Lower leg skin (tissue), 4 donors: ENCODE measurements around the gene PPFIA4. TPM values are rescaled to one million over a fixed set of nuclear protein-coding genes. Genes with fewer than 3 reads are reported as not detected.
A peak's percentile ranks its signal among the peaks of the same experiment; 100 is the strongest.

ENCODE experiments used
- DNase-seq, 2 donors: peaks; one replicate each; pipeline ENCODE4 v3.0.0-alpha.2; 2019; ENCODE audit warnings: low spot score in 2 of 2
- H3K4me3 ChIP-seq: fragments of 200-600 bp; sonication (generic); 2 replicates; pipeline ENCODE4 v1.5.1; 2017; ENCODE audit warnings: mild to moderate bottlenecking, low read depth; ENCODE audit not compliant: poor library complexity, severe bottlenecking
- POLR2A ChIP-seq, 2 donors: fragments of 450-650 bp; IDR thresholded peaks; one replicate each; pipeline ENCODE4 v1.6.1; 2016 to 2017; ENCODE audit warnings: antibody characterized with exemption in 2 of 2, mild to moderate bottlenecking in 1 of 2, moderate library complexity in 1 of 2
- WGBS, 2 donors: methylation state at CpG; one replicate each; pipeline ENCODE4 v1.1.5; 2018; 5-methylcytosine and 5-hydroxymethylcytosine counted together
- intact Hi-C: fragments of 100-400 bp; cut with DNase I; formaldehyde crosslinking; loops from one replicate; pipeline ENCODE4 v1.15.0; 2023; ENCODE audit warnings: low total_unique reads
- total RNA-seq, 4 donors: library from RNA; depleted of rRNA; stranded (reverse); fragments of >200 nt; gene quantifications; one replicate each; pipeline ENCODE4 v1.1.0, GENCODE V29; 2016
- TF ChIP-seq, protein P1 (sequence below), 3 donors: fragments of 450-650 bp; IDR thresholded peaks; one replicate each; pipeline ENCODE4 v1.5.1; 2016; ENCODE audit warnings: antibody characterized with exemption in 3 of 3, mild to moderate bottlenecking in 3 of 3, moderate library complexity in 2 of 3

PPFIA4 gene
- total RNA-seq, 4 donors from 2014 or later: 1.7 to 4.0 (median 2.8) TPM

DNA sequence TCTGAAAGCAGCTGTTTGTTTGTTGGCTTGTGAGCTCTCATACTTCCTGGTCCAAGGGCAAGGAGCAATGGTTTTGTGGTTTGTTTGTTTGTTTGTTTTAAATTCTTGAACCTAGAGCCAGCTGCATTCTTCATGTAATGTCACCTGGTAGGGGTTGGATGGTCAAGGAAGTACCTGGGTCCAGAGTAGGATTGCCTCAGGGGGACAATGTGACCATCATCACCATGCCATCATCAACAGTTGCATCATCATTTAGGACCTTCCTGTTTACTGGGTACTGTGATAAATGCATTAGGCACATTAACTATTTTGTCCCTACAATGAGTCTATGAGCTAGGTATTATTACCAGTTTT lies 74.2 kb downstream of the PPFIA4 start:
- DNase-seq: no peak
- intact Hi-C loops: no loop called here
- no peak overlapping the region for H3K4me3 ChIP-seq
- TF ChIP-seq, protein P1, sequence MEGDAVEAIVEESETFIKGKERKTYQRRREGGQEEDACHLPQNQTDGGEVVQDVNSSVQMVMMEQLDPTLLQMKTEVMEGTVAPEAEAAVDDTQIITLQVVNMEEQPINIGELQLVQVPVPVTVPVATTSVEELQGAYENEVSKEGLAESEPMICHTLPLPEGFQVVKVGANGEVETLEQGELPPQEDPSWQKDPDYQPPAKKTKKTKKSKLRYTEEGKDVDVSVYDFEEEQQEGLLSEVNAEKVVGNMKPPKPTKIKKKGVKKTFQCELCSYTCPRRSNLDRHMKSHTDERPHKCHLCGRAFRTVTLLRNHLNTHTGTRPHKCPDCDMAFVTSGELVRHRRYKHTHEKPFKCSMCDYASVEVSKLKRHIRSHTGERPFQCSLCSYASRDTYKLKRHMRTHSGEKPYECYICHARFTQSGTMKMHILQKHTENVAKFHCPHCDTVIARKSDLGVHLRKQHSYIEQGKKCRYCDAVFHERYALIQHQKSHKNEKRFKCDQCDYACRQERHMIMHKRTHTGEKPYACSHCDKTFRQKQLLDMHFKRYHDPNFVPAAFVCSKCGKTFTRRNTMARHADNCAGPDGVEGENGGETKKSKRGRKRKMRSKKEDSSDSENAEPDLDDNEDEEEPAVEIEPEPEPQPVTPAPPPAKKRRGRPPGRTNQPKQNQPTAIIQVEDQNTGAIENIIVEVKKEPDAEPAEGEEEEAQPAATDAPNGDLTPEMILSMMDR (IDR thresholded peaks at IDR 0.05): no peak
- TF ChIP-seq POLR2A (IDR thresholded peaks at IDR 0.05): no peak

DNA sequence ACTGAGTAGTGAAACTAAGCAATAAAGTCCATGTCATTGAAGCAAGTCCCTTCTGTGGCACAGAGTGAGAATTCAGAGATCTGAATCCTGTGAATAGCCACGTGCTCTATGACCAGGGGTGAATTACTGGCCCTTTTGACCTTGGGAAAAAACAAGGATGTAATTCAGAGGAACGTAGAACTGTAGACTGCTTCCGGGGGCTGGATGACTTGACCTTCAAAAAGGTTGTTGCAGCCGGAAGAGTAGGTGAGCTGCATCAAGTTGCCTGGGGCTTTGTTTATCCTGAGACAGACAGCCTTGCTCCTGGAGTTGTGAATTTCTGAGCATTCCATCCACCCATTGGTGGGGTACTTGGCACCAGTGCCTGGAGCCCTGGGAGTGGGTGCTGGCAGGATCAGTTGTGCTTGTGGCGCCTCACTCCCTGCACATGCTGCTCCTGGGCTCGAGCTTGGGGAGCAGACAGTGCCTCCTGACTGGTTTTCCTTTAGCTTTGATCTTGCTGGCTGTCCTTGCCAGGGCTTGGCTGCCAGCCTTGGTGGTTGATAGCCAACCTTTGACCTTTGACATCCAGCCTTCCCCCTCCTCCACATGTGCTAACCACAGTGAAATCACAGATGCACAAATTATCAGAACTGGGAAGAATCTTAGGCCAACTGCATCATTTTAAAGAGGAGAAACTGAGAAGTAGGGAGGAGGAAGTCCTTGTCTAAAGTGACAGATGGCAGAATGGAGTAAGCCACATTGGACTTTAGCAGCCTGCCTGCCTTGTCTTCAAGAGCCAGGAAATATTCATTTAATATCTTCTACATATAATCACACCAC lies 75.7 kb downstream of the PPFIA4 start:
- DNase-seq: peak in 1 of 2 donors; percentile 81
- intact Hi-C loops: no loop called here
- H3K4me3 ChIP-seq: no peak overlapping the region
- no peak for TF ChIP-seq POLR2A (IDR thresholded peaks at IDR 0.05)
- TF ChIP-seq, protein P1 (IDR thresholded peaks at IDR 0.05): no peak
- WGBS, 2 donors: 51 to 55% methylated on average over 6 of the region's 6 CpGs

DNA sequence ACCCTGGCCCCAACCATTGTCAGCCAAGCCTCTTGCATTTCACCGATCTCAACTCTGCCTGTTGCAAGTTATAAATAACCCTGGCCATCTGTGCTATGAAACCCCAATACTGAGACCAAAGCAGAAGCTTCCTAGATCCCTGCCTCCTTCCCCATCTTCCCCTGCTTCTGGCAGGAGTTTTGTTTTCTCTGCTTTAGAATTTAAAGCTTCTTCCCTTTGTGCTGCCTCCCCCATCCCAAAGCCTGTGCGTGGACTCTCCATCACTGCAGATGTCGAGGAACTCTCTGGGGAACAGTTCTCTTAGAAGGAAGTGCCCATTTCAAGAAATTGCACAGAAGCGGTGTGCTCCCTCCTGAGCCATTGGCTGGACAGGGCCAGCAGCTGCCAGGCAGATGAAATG lies 76.9 kb downstream of the PPFIA4 start:
- intact Hi-C loops: no loop called here
- TF ChIP-seq POLR2A (IDR thresholded peaks at IDR 0.05): no peak
- TF ChIP-seq, protein P1 (IDR thresholded peaks at IDR 0.05): no peak

DNA sequence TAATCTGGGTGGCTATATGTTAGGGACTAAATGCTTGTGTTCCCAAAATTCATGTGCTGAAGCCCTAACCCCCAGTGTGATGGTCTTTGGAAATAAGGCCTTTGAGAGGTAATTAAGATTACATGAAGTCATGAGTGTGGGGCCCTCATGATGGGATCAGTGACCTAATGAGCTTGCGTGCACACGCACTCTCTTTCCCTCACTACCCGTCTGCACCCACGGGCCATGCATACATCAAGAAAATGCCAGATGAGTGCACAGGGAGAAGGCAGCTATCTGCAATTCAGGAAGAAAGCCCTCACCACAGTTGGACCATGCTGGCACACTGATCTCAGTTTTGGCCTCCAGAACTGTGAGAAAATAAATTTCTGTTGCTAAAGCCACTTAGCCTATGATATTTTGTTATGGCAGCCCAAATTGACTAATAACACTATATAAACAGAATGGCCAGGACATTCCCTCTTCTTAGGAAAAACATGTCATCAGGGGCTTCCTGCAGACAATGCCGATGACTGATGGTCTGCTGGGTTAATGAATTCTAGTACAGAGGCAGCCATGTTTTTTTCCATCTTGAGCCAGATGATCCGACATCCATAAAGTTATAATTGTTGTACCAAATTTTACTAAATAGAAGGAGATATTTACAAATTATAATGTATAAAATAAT lies 77.7 kb downstream of the PPFIA4 start:
- DNase-seq: peak; percentile 1 to 13
- WGBS, 2 donors: 91% methylated on average over 6 of the region's 6 CpGs
- no peak overlapping the region for H3K4me3 ChIP-seq
- TF ChIP-seq, protein P1 (IDR thresholded peaks at IDR 0.05): no peak
- TF ChIP-seq POLR2A (IDR thresholded peaks at IDR 0.05): no peak
- intact Hi-C loops: no loop called here

More for the DNA sequence above, 76.9 kb downstream of the PPFIA4 start:
- peak in 1 of 2 donors; percentile 7 for DNase-seq
- H3K4me3 ChIP-seq: no peak overlapping the region
- 46 to 55% methylated on average over 4 of the region's 4 CpGs for WGBS, 2 donors

DNA sequence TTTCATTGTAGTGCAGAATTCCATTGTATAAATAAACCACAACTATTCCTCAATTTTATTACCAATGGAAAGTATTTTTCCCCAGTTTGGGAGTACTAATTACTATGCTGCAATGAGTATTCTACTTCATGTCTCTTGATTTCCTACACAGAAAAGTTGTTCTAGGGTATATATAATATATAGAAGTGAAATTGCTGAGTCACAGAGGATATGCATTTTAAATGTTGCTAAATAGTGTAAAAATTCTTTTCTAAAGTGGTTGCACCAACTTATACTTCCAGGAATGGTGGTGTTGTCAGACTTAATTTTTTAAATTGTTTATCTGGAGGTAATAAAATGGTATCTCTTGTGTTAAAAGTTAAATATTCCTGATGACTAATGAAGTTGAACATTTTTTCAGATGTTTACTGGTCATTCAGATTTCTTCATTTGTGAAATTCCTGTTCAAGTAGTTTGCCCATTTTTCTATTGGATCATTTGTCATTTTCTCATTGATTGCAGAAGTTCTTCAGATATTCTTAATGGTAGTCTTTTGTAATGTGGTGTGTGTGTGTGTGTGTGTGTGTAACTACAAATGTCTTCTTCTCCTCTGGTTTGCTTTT lies 78.6 kb downstream of the PPFIA4 start:
- TF ChIP-seq, protein P1 (IDR thresholded peaks at IDR 0.05): no peak
- no peak for TF ChIP-seq POLR2A (IDR thresholded peaks at IDR 0.05)
- H3K4me3 ChIP-seq: no peak overlapping the region
- intact Hi-C loops: no loop called here
- DNase-seq: no peak
